Naive thymus-derived CD4-positive, alpha-beta T cell (primary cell): ENCODE results near the gene GRIN2A. TPM values are rescaled to one million over a fixed set of nuclear protein-coding genes. Genes with fewer than 3 reads are reported as not detected.
"Not testable (repeated sequence)": the region's sequence is repeated elsewhere in the genome, so short reads cannot be mapped to it uniquely, and the experiment has no call there.

Source experiments
- ATAC-seq: fragments of 150-1000 bp; cut with Tn5 transposase; 2 replicates; pipeline ENCODE4 v1.10.0; 2021; ENCODE audit warnings: mild to moderate bottlenecking, moderate library complexity
- CTCF ChIA-PET: fragments of 350-600 bp; sonication (Branson Sonifier 250); formaldehyde crosslinking; loops from one replicate; lab custom pipeline; 2021; ENCODE audit warnings: antibody characterized with exemption; lab: Charles Lee
- POLR2A ChIA-PET: fragments of 350-600 bp; sonication (Branson Sonifier 250); formaldehyde crosslinking; loops from one replicate; lab custom pipeline; 2021; ENCODE audit warnings: antibody characterized with exemption, inconsistent platforms; lab: Charles Lee
- DNase-seq, 9 donors: peaks; one replicate each; pipeline versions ENCODE4 v3.0.0 to v3.0.0-alpha.2; 2020 to 2022; ENCODE audit warnings: mixed read lengths in 1 of 9
- H3K27ac ChIP-seq: one replicate; pipeline ENCODE4 v1.7.0; 2013; ENCODE audit warnings: mild to moderate bottlenecking, low read depth, low read length, moderate library complexity
- H3K27me3 ChIP-seq, 2 donors: one replicate each; pipeline ENCODE4 v1.7.0; 2013; ENCODE audit warnings: low read length in 2 of 2, mild to moderate bottlenecking in 2 of 2, moderate library complexity in 2 of 2; ENCODE audit not compliant: control insufficient read depth in 2 of 2, insufficient read depth in 2 of 2
- H3K36me3 ChIP-seq, 3 experiments: 1 replicate in 2 of 3; 2 replicates in 1 of 3; pipeline ENCODE4 v1.7.0; 2013; ENCODE audit warnings: low read length in 3 of 3, mild to moderate bottlenecking in 3 of 3, moderate library complexity in 1 of 3; ENCODE audit not compliant: insufficient read depth in 3 of 3, control insufficient read depth in 2 of 3
- H3K4me1 ChIP-seq, 2 donors: one replicate each; pipeline ENCODE4 v1.7.0; 2013; ENCODE audit warnings: low read length in 2 of 2, mild to moderate bottlenecking in 2 of 2, moderate library complexity in 1 of 2; ENCODE audit not compliant: control insufficient read depth in 2 of 2, insufficient read depth in 2 of 2
- H3K4me3 ChIP-seq: 2 replicates; pipeline ENCODE4 v1.7.0; 2013; ENCODE audit warnings: mild to moderate bottlenecking, low read length
- H3K9me3 ChIP-seq, 3 experiments: 1 replicate in 2 of 3; 2 replicates in 1 of 3; pipeline ENCODE4 v1.7.0; 2013; ENCODE audit warnings: low read length in 3 of 3; ENCODE audit not compliant: control insufficient read depth in 2 of 3
- H3K27ac Mint-ChIP-seq, 9 donors: one replicate each; pipeline ENCODE4 v1.8.0; 2020 to 2022; ENCODE audit warnings: mixed read lengths in 9 of 9, mild to moderate bottlenecking in 8 of 9, moderate library complexity in 5 of 9, inconsistent platforms in 2 of 9
- H3K27me3 Mint-ChIP-seq, 5 donors: one replicate each; pipeline ENCODE4 v1.8.0; 2021 to 2022; ENCODE audit warnings: mixed read lengths in 5 of 5, mild to moderate bottlenecking in 1 of 5
- H3K36me3 Mint-ChIP-seq, 5 donors: one replicate each; pipeline ENCODE4 v1.8.0; 2020 to 2022; ENCODE audit warnings: mixed read lengths in 5 of 5, mild to moderate bottlenecking in 3 of 5, inconsistent platforms in 1 of 5
- H3K4me1 Mint-ChIP-seq, 7 donors: one replicate each; pipeline ENCODE4 v1.8.0; 2020 to 2022; ENCODE audit warnings: mixed read lengths in 7 of 7, mild to moderate bottlenecking in 3 of 7, inconsistent platforms in 1 of 7
- H3K4me3 Mint-ChIP-seq, 10 donors: one replicate each; pipeline ENCODE4 v1.8.0; 2020 to 2022; ENCODE audit warnings: mild to moderate bottlenecking in 10 of 10, mixed read lengths in 10 of 10, moderate library complexity in 6 of 10, inconsistent platforms in 2 of 10
- H3K9me3 Mint-ChIP-seq, 11 donors: one replicate each; pipeline ENCODE4 v1.8.0; 2020 to 2022; ENCODE audit warnings: mixed read lengths in 11 of 11, mild to moderate bottlenecking in 4 of 11, inconsistent platforms in 1 of 11, moderate library complexity in 1 of 11
- intact Hi-C, 2 donors: fragments of 100-400 bp; cut with micrococcal nuclease; formaldehyde crosslinking; loops; one replicate each; pipeline ENCODE4 v1.15.1; 2023
- polyA plus RNA-seq, 2 donors: library from polyadenylated mRNA; unstranded; fragments of 300-500 nt; fragmentation: Illumina TruSeq; gene quantifications; one replicate each; pipeline ENCODE4 v1.2.3, GENCODE V29; 2021
- total RNA-seq, 6 experiments: library from RNA in 5 of 6; stranded (reverse) in 5 of 6; gene quantifications; 1 replicate in 5 of 6; 2 replicates in 1 of 6; pipeline ENCODE4 v1.2.3 and lab custom pipeline; 2021 to 2026

GRIN2A gene
- total and polyA plus RNA-seq, 7 experiments from 2014 or later, result not detected

DNA sequence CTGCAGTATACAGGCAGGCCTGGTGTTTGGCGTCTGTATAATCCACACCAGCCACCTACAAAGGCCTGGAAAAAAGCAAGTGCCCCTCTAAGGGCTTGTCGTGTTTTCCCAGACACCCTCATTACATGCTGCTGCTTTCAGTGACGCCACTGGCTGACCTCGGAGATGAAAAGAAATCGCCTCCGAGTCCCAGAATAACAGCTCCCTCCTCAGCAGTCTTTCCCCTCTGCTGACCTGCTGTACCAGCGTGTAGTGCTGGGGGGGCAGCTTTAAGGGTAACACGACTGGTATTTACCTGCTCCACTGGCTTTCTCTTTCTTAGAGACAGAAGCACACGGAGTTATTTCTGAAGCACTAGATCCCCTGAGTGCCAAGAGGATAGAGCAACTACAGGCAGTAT lies 296.8 kb downstream of the GRIN2A start:
- no peaks in the 10 kb centered on the region for H3K4me1 Mint-ChIP-seq
- ATAC-seq (no peak), DNase-seq (no peak)
- H3K27ac Mint-ChIP-seq, result no peak overlapping the region
- peaks cover 0 to 10% (median 0%) of the 10 kb centered on the region in 11 donors for H3K9me3 Mint-ChIP-seq
- Histone ChIP-seq H3K27me3 (no peaks in the 10 kb centered on the region), H3K36me3 (no peaks in the 10 kb centered on the region), H3K27ac (no peak overlapping the region), H3K4me3 (no peak overlapping the region), H3K9me3 (no peaks in the 10 kb centered on the region), H3K4me1 (no peaks in the 10 kb centered on the region)
- no peak overlapping the region for H3K4me3 Mint-ChIP-seq
- peaks cover 0 to 7% (median 3%) of the 10 kb centered on the region in 5 donors for H3K27me3 Mint-ChIP-seq
- no peaks in the 10 kb centered on the region for H3K36me3 Mint-ChIP-seq
- ChIA-PET CTCF (no interaction called here), POLR2A (no interaction called here)
- intact Hi-C loops, result no loop called here

DNA sequence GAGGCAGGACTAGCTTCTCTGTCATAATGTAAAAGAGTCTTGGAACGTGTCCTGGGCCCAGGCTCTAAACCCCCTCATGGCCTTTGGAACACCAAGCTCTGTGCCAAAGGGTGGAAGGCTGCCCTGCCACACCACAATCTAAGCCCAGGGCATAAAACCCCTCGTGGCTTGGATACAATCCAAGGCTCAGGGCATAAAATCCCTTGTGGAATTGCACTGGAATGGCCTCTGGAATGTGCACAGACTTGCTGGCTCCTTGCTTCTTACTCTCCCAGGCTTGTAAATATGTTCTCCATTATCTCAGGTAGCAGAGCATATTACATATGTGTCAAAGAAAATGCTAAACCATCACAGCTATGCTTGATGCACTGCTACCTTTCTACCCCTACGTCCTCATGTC lies 306.2 kb downstream of the GRIN2A start:
- H3K4me3 ChIP-seq, intact Hi-C loops, H3K36me3 Mint-ChIP-seq, CTCF ChIA-PET, POLR2A ChIA-PET, H3K27me3 ChIP-seq, H3K27ac Mint-ChIP-seq, H3K9me3 Mint-ChIP-seq, H3K4me1 ChIP-seq, H3K36me3 ChIP-seq, DNase-seq, H3K4me1 Mint-ChIP-seq, H3K9me3 ChIP-seq, H3K27ac ChIP-seq, H3K4me3 Mint-ChIP-seq, ATAC-seq, H3K27me3 Mint-ChIP-seq: not testable (repeated sequence)

DNA sequence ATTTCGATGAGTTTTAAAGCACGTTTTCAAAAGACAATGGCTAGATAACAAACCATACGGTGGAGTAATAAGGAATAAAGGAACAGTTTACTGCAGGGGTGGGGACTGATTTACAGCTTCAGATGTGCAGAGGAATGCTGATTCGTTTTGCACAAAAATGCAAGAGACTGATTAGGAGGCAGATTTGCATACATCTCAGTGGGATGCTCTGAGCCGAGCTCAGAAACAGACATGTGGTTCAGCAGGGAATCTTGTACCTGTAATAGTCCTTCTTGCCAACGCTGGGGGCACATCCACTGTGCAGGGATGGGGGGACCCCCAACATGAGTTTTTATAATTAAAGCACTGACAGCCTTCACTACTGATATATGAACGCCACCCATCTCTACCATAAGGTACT lies 308.0 kb downstream of the GRIN2A start:
- H3K4me1 ChIP-seq, result no peaks in the 10 kb centered on the region
- H3K27me3 Mint-ChIP-seq, result peaks cover 0 to 4% (median 0%) of the 10 kb centered on the region in 5 donors
- H3K36me3 ChIP-seq, result no peaks in the 10 kb centered on the region
- intact Hi-C loops, result no loop called here
- DNase-seq (no peak), ATAC-seq (no peak)
- no peaks in the 10 kb centered on the region for H3K4me1 Mint-ChIP-seq
- H3K27ac ChIP-seq, result no peak overlapping the region
- H3K27me3 ChIP-seq, result peaks cover 0 to 2% of the 10 kb centered on the region in 2 donors
- POLR2A ChIA-PET, result no interaction called here
- H3K4me3 Mint-ChIP-seq, result no peak overlapping the region
- H3K9me3 ChIP-seq, result no peaks in the 10 kb centered on the region
- CTCF ChIA-PET, result no interaction called here
- no peaks in the 10 kb centered on the region for H3K36me3 Mint-ChIP-seq
- no peak overlapping the region for H3K4me3 ChIP-seq
- H3K27ac Mint-ChIP-seq, result no peak overlapping the region
- H3K9me3 Mint-ChIP-seq, result peaks cover 0 to 4% (median 0%) of the 10 kb centered on the region in 11 donors

DNA sequence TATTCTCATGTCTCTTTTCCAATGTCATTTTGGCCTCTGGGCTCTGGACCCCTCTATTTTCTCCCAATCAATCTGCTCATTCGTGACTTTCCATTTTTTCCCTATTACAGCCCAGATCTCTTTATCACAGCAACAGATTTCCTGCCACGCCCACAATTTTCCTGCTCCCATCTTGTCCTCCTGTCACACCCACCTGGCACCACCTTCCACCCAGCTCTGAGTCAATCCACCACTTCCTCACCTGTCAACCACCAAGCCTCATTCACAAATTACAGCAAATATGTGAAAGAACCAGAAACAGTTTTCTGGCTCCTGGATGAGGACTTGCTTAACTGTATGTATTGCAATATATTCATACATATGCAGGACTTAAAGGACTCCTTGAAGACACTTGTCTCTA lies 311.3 kb downstream of the GRIN2A start:
- Histone ChIP-seq H3K27ac (no peak overlapping the region), H3K36me3 (no peaks in the 10 kb centered on the region), H3K4me3 (no peak overlapping the region), H3K4me1 (no peaks in the 10 kb centered on the region), H3K9me3 (no peaks in the 10 kb centered on the region), H3K27me3 (peaks cover 0 to 2% of the 10 kb centered on the region in 2 donors)
- H3K36me3 Mint-ChIP-seq, result no peaks in the 10 kb centered on the region
- H3K4me1 Mint-ChIP-seq, result no peaks in the 10 kb centered on the region
- intact Hi-C loops, result no loop called here
- peaks cover 0 to 4% (median 0%) of the 10 kb centered on the region in 11 donors for H3K9me3 Mint-ChIP-seq
- ChIA-PET POLR2A (no interaction called here), CTCF (no interaction called here)
- DNase-seq (no peak), ATAC-seq (no peak)
- H3K27ac Mint-ChIP-seq, result no peak overlapping the region
- no peak overlapping the region for H3K4me3 Mint-ChIP-seq
- peaks cover 0 to 4% (median 0%) of the 10 kb centered on the region in 5 donors for H3K27me3 Mint-ChIP-seq

DNA sequence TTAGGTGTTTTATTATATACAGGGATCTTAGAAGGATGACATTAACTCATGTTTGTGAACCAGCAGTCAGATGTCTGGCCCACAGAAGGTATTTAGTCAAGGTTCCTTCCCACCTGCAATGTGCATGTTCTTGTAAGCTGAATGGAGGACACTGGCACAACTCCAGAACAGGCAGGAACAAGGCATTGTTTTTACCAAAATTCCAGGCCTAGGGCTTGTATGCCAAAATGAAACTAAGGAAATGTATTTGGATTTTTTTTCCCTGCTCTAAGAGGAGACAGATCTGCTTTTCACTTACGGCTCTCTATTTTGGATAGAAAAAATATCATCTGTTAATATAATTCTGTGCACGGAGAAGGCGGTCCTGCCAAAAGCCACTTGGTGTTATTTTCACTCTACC lies 312.5 kb downstream of the GRIN2A start:
- ChIA-PET CTCF (no interaction called here), POLR2A (no interaction called here)
- Mint-ChIP-seq H3K36me3 (no peaks in the 10 kb centered on the region), H3K27me3 (peaks cover 0 to 4% (median 0%) of the 10 kb centered on the region in 5 donors), H3K9me3 (peaks cover 0 to 4% (median 0%) of the 10 kb centered on the region in 11 donors), H3K4me1 (no peaks in the 10 kb centered on the region), H3K27ac (no peak overlapping the region), H3K4me3 (no peak overlapping the region)
- ATAC-seq (no peak), DNase-seq (no peak)
- H3K4me1 ChIP-seq, result no peaks in the 10 kb centered on the region
- H3K36me3 ChIP-seq, result no peaks in the 10 kb centered on the region
- H3K4me3 ChIP-seq, result no peak overlapping the region
- no peak overlapping the region for H3K27ac ChIP-seq
- intact Hi-C loops, result no loop called here
- no peaks in the 10 kb centered on the region for H3K9me3 ChIP-seq
- peaks cover 0 to 2% of the 10 kb centered on the region in 2 donors for H3K27me3 ChIP-seq

DNA sequence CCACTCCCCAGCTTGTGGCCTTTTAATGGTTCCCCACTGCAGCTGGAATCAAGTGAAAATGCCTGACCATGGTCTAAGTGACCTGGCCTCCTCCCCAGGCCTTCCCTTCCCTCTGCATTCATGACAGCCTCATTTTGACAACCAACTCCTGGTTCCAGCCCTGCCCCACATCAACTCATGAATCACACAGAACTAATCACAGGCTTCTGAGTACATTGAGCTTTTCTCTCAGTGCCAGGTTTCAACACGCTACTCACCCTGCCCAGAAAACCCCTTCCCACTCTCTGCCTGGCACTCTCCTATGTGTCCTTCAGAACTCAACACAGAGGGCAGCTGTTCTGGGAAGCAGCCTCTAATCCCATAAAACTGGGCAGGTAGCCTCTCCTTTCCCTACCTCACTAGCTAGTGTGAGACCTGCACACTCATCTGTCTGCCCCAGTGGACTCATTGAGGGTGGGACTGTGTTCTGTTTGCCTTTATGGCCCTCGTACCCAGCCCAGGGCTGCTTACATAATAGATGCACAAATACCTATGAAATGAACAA lies 313.6 kb downstream of the GRIN2A start:
- no peak for ATAC-seq
- POLR2A ChIA-PET, result no interaction called here
- intact Hi-C loops, result no loop called here
- Mint-ChIP-seq H3K4me1 (no peaks in the 10 kb centered on the region), H3K36me3 (no peaks in the 10 kb centered on the region), H3K4me3 (no peak overlapping the region), H3K9me3 (peaks cover 0 to 3% (median 0%) of the 10 kb centered on the region in 11 donors), H3K27me3 (peaks cover 0 to 4% (median 0%) of the 10 kb centered on the region in 5 donors), H3K27ac (no peak overlapping the region)
- CTCF ChIA-PET, result no interaction called here
- Histone ChIP-seq H3K9me3 (no peaks in the 10 kb centered on the region), H3K27me3 (peaks cover 0 to 2% of the 10 kb centered on the region in 2 donors), H3K36me3 (no peaks in the 10 kb centered on the region), H3K4me1 (no peaks in the 10 kb centered on the region), H3K27ac (no peak overlapping the region), H3K4me3 (no peak overlapping the region)
- no peak for DNase-seq

DNA sequence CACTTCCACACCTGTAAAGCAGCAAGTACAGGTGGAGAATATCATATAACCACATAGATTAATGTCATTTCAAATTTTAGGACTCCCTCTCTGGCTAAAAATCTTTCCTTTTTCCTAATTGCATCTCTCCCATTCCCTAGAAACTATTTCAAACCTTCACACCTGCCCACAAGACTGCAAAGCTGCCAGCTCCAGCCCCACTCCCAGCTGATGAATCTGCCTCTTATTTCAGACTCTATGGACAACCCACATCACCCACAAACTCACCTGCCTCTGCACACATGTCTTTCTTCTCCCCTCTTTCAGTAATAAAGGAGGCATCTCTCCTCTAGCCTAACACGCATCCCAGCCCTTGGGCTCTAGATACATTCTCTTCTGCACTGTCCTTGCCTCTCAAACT lies 315.1 kb downstream of the GRIN2A start:
- no peak for DNase-seq
- Histone ChIP-seq H3K4me1 (no peaks in the 10 kb centered on the region), H3K4me3 (no peak overlapping the region), H3K27me3 (peaks cover 0 to 2% of the 10 kb centered on the region in 2 donors), H3K27ac (no peak overlapping the region), H3K9me3 (no peaks in the 10 kb centered on the region), H3K36me3 (no peaks in the 10 kb centered on the region)
- Mint-ChIP-seq H3K27ac (no peak overlapping the region), H3K27me3 (peaks cover 0 to 4% (median 0%) of the 10 kb centered on the region in 5 donors), H3K4me1 (no peaks in the 10 kb centered on the region), H3K4me3 (no peak overlapping the region), H3K36me3 (no peaks in the 10 kb centered on the region), H3K9me3 (peaks cover 0 to 4% (median 0%) of the 10 kb centered on the region in 11 donors)
- ChIA-PET CTCF (no interaction called here), POLR2A (no interaction called here)
- no peak for ATAC-seq
- intact Hi-C loops, result no loop called here
